ENCODE data around the gene TPST2. TPM values are rescaled to one million over a fixed set of nuclear protein-coding genes. Genes with fewer than 3 reads are reported as not detected.

The TPST2 gene
- total and polyA plus RNA-seq, 9 of the 15 experiments (the other 6 are each of a cell fraction or from before 2014, with no cell fraction given) = 14.2 to 123 (median 60.1) TPM

- TF ChIP-seq ZNF639 (CRISPR knock-in tag; conservative IDR thresholded peaks at IDR 0.05 in 1 of 2, IDR thresholded peaks at IDR 0.05 in 1 of 2) (no peak), FOXK2 (conservative IDR thresholded peaks at IDR 0.05 in 1 of 2, IDR thresholded peaks at IDR 0.05 in 1 of 2; ENCODE audit: low read depth in 2 of 2) (0 out of 4 replicates have a peak, but pooled peaks of 1 of the 2 experiments have one; percentile 31), SPI1 (IDR thresholded peaks at IDR 0.05; ENCODE audit: borderline replicate concordance, low read depth, low read length) (peak; percentile 73; the same call in 1 of the 2 replicates), RBBP5 (IDR thresholded peaks at IDR 0.05; ENCODE audit: borderline replicate concordance, insufficient read depth, low read length, poor library complexity, severe bottlenecking) (no peak), L3MBTL2 (IDR thresholded peaks at IDR 0.05) (no peak), ZNF280A (IDR thresholded peaks at IDR 0.05; ENCODE audit: low read depth, partially characterized antibody) (no peak), ZNF561 (CRISPR knock-in tag; conservative IDR thresholded peaks at IDR 0.05) (no peak), IRF2 (CRISPR knock-in tag; IDR thresholded peaks at IDR 0.05) (no peak), DDX20 (tag; IDR thresholded peaks at IDR 0.05; ENCODE audit: low read depth) (no peak), MED1 (CRISPR knock-in tag; IDR thresholded peaks at IDR 0.05; ENCODE audit: borderline replicate concordance) (no peak), SMAD1 (IDR thresholded peaks at IDR 0.05; ENCODE audit: low read depth, low read length, partially characterized antibody) (no peak), ZBTB17 (CRISPR knock-in tag; IDR thresholded peaks at IDR 0.05) (no peak), FOXJ3 (CRISPR knock-in tag; IDR thresholded peaks at IDR 0.05) (no peak), ZFP36 (IDR thresholded peaks at IDR 0.05; ENCODE audit: low read depth, low read length, partially characterized antibody) (no peak), E2F4 (CRISPR knock-in tag; IDR thresholded peaks at IDR 0.05; ENCODE audit: low read depth) (no peak), HBP1 (CRISPR knock-in tag; IDR thresholded peaks at IDR 0.05) (peak; percentile 79), TRIM28 (IDR thresholded peaks at IDR 0.05) (peak; percentile 39; the same call in 1 of the 2 replicates), BRF2 (IDR thresholded peaks at IDR 0.05; ENCODE audit: borderline replicate concordance, insufficient read depth, insufficient read length) (no peak), CBFA2T2 (conservative IDR thresholded peaks at IDR 0.05) (peak; percentile 54)
Measured at GRCh38 chr22:26617271-26618199, 27.6 kb upstream of the TPST2 start, which contains the start of gene CRYBB1 (continued).
